C4-2B (cell line): ENCODE data around the gene HBG2.

Experiments
- ZFX ChIP-seq: fragments of 450-650 bp; IDR thresholded peaks from 2 replicates; pipeline ENCODE4 v1.6.1; 2017
- TF ChIP-seq, protein P1 (sequence below): fragments of 450-650 bp; conservative IDR thresholded peaks from 2 replicates; pipeline ENCODE4 v1.5.1; 2017; ENCODE audit warnings: mild to moderate bottlenecking

DNA sequence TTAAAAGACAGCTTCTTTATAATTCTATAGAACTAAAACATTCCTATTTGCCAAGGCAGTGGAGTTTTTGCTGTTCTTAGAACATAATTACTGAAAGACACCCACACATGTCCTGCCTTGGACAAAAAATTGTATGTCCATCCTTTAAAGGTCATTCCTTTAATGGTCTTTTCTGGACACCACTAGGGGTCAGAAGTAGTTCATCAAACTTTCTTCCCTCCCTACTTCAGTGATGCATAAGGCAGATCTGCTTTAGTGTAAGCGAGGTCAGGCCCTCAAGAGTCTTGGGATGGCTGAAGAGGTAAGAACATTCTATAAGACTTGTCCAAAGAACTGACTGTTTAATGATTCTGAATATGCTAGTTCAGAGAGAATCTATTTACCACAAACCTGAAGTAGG lies 49.8 kb downstream of the HBG2 start:
- TF ChIP-seq, protein P1, sequence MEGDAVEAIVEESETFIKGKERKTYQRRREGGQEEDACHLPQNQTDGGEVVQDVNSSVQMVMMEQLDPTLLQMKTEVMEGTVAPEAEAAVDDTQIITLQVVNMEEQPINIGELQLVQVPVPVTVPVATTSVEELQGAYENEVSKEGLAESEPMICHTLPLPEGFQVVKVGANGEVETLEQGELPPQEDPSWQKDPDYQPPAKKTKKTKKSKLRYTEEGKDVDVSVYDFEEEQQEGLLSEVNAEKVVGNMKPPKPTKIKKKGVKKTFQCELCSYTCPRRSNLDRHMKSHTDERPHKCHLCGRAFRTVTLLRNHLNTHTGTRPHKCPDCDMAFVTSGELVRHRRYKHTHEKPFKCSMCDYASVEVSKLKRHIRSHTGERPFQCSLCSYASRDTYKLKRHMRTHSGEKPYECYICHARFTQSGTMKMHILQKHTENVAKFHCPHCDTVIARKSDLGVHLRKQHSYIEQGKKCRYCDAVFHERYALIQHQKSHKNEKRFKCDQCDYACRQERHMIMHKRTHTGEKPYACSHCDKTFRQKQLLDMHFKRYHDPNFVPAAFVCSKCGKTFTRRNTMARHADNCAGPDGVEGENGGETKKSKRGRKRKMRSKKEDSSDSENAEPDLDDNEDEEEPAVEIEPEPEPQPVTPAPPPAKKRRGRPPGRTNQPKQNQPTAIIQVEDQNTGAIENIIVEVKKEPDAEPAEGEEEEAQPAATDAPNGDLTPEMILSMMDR: peak; percentile 67
- no peak for TF ChIP-seq ZFX
